Central memory CD8-positive, alpha-beta T cell (primary cell): ENCODE data around the gene KDM3B.
"Not testable (repeated sequence)": the region's sequence is repeated elsewhere in the genome, so short reads cannot be mapped to it uniquely, and the experiment has no call there.

Source experiments
- ATAC-seq: fragments of 150-1000 bp; cut with Tn5 transposase; replicated peaks from 2 replicates; pipeline ENCODE4 v1.10.0; 2022; ENCODE audit warnings: mild to moderate bottlenecking, moderate FRiP score, moderate number of reproducible peaks; ENCODE audit not compliant: poor library complexity, severe bottlenecking; ENCODE audit errors: extremely low read depth
- DNase-seq, 2 donors: peaks; one replicate each; pipeline ENCODE4 v3.0.0; 2021; ENCODE audit warnings: low spot score in 2 of 2
- H3K27ac Mint-ChIP-seq: one replicate; pipeline ENCODE4 v1.8.0; 2022; ENCODE audit warnings: low read depth, mild to moderate bottlenecking, moderate library complexity, mixed read lengths
- H3K27me3 Mint-ChIP-seq: one replicate; pipeline ENCODE4 v1.8.0; 2022; ENCODE audit warnings: mixed read lengths
- H3K36me3 Mint-ChIP-seq: one replicate; pipeline ENCODE4 v1.8.0; 2022; ENCODE audit warnings: mild to moderate bottlenecking, moderate library complexity, mixed read lengths; ENCODE audit not compliant: insufficient read depth
- H3K4me1 Mint-ChIP-seq: one replicate; pipeline ENCODE4 v1.8.0; 2022; ENCODE audit warnings: mixed read lengths
- H3K4me3 Mint-ChIP-seq: one replicate; pipeline ENCODE4 v1.8.0; 2022; ENCODE audit warnings: mild to moderate bottlenecking, moderate library complexity, mixed read lengths
- H3K9me3 Mint-ChIP-seq: one replicate; pipeline ENCODE4 v1.8.0; 2022; ENCODE audit warnings: mixed read lengths

KDM3B gene

GRCh38 chr5:138382347-138382746 is 29.9 kb downstream of the KDM3B start:
- no peaks in the 10 kb centered on the region for H3K4me1 Mint-ChIP-seq
- peaks cover 73% of the 10 kb centered on the region for H3K36me3 Mint-ChIP-seq
- H3K27ac Mint-ChIP-seq: no peak overlapping the region
- ATAC-seq (no peak), DNase-seq (no peak)
- H3K9me3 Mint-ChIP-seq: no peaks in the 10 kb centered on the region
- no peaks in the 10 kb centered on the region for H3K27me3 Mint-ChIP-seq
- H3K4me3 Mint-ChIP-seq: no peak overlapping the region

GRCh38 chr5:138385660-138386059 is 33.2 kb downstream of the KDM3B start:
- Mint-ChIP-seq H3K4me3 (no peak overlapping the region), H3K36me3 (peaks cover 55% of the 10 kb centered on the region), H3K9me3 (no peaks in the 10 kb centered on the region), H3K4me1 (no peaks in the 10 kb centered on the region), H3K27me3 (no peaks in the 10 kb centered on the region), H3K27ac (no peak overlapping the region)
- DNase-seq (no peak), ATAC-seq (no peak)

GRCh38 chr5:138386290-138386689 is 33.8 kb downstream of the KDM3B start:
- no peaks in the 10 kb centered on the region for H3K4me1 Mint-ChIP-seq
- no peaks in the 10 kb centered on the region for H3K9me3 Mint-ChIP-seq
- H3K36me3 Mint-ChIP-seq: peaks cover 55% of the 10 kb centered on the region
- no peaks in the 10 kb centered on the region for H3K27me3 Mint-ChIP-seq
- H3K27ac Mint-ChIP-seq: no peak overlapping the region
- ATAC-seq (no peak), DNase-seq (no peak)
- no peak overlapping the region for H3K4me3 Mint-ChIP-seq

- Mint-ChIP-seq H3K27me3 (no peaks in the 10 kb centered on the region), H3K36me3 (peaks cover 34% of the 10 kb centered on the region)
- no peak for DNase-seq
Measured at GRCh38 chr5:138389332-138389731, 36.8 kb downstream of the KDM3B start.

GRCh38 chr5:138389911-138390310 is 37.4 kb downstream of the KDM3B start:
- ATAC-seq, H3K27me3 Mint-ChIP-seq, H3K27ac Mint-ChIP-seq, H3K4me1 Mint-ChIP-seq, H3K4me3 Mint-ChIP-seq, DNase-seq, H3K9me3 Mint-ChIP-seq: not testable (repeated sequence)
- H3K36me3 Mint-ChIP-seq: peaks cover 38% of the 10 kb centered on the region

More at GRCh38 chr5:138389332-138389731, 36.8 kb downstream of the KDM3B start:
- Mint-ChIP-seq H3K9me3 (no peaks in the 10 kb centered on the region), H3K27ac (no peak overlapping the region), H3K4me1 (no peaks in the 10 kb centered on the region), H3K4me3 (no peak overlapping the region)
- ATAC-seq: no peak

- Mint-ChIP-seq H3K4me1 (peaks cover 5% of the 10 kb centered on the region), H3K9me3 (no peaks in the 10 kb centered on the region), H3K36me3 (peaks cover 31% of the 10 kb centered on the region), H3K4me3 (no peak overlapping the region), H3K27me3 (no peaks in the 10 kb centered on the region), H3K27ac (no peak overlapping the region)
- DNase-seq: no peak
- ATAC-seq: no peak
Measured at GRCh38 chr5:138391859-138392386, 39.4 kb downstream of the KDM3B start.

- peak overlapping the region; percentile 77 for H3K27ac Mint-ChIP-seq
- no peak for DNase-seq
- no peak for ATAC-seq
Measured at GRCh38 chr5:138402640-138403039, 50.2 kb downstream of the KDM3B start.

GRCh38 chr5:138408023-138408422 is 55.5 kb downstream of the KDM3B start:
- no peaks in the 10 kb centered on the region for H3K9me3 Mint-ChIP-seq
- peak overlapping the region; percentile 32 for H3K27ac Mint-ChIP-seq
- ATAC-seq (no peak), DNase-seq (no peak)
- no peak overlapping the region for H3K4me3 Mint-ChIP-seq
- no peaks in the 10 kb centered on the region for H3K27me3 Mint-ChIP-seq
- H3K4me1 Mint-ChIP-seq: peaks cover 9% of the 10 kb centered on the region
- peaks cover 37% of the 10 kb centered on the region for H3K36me3 Mint-ChIP-seq

More at GRCh38 chr5:138402640-138403039, 50.2 kb downstream of the KDM3B start:
- Mint-ChIP-seq H3K27me3 (no peaks in the 10 kb centered on the region), H3K36me3 (peaks cover 65% of the 10 kb centered on the region), H3K4me1 (peaks cover 4% of the 10 kb centered on the region), H3K9me3 (no peaks in the 10 kb centered on the region), H3K4me3 (no peak overlapping the region)

- H3K9me3 Mint-ChIP-seq, H3K27me3 Mint-ChIP-seq, H3K4me1 Mint-ChIP-seq, H3K27ac Mint-ChIP-seq, ATAC-seq, H3K4me3 Mint-ChIP-seq: not testable (repeated sequence)
- DNase-seq: peak in 1 of 2 donors; percentile 11
- peaks cover 47% of the 10 kb centered on the region for H3K36me3 Mint-ChIP-seq
Measured at GRCh38 chr5:138410996-138411640, 58.6 kb downstream of the KDM3B start.

- Mint-ChIP-seq H3K27ac (no peak overlapping the region), H3K27me3 (no peaks in the 10 kb centered on the region), H3K4me1 (no peaks in the 10 kb centered on the region), H3K36me3 (peaks cover 77% of the 10 kb centered on the region), H3K9me3 (no peaks in the 10 kb centered on the region), H3K4me3 (no peak overlapping the region)
- no peak for ATAC-seq
- DNase-seq: no peak
Measured at GRCh38 chr5:138418444-138418843, 66.0 kb downstream of the KDM3B start.

- Mint-ChIP-seq H3K4me3 (no peak overlapping the region), H3K9me3 (no peaks in the 10 kb centered on the region), H3K36me3 (peaks cover 76% of the 10 kb centered on the region)
Measured at GRCh38 chr5:138425079-138425478, 72.6 kb downstream of the KDM3B start.

GRCh38 chr5:138435943-138436342 is 83.5 kb downstream of the KDM3B start:
- Mint-ChIP-seq H3K4me3 (no peak overlapping the region), H3K27ac (no peak overlapping the region), H3K4me1 (peaks cover 11% of the 10 kb centered on the region), H3K36me3 (peaks cover 47% of the 10 kb centered on the region), H3K9me3 (no peaks in the 10 kb centered on the region), H3K27me3 (no peaks in the 10 kb centered on the region)
- DNase-seq (no peak), ATAC-seq (no peak)

More at GRCh38 chr5:138425079-138425478, 72.6 kb downstream of the KDM3B start:
- Mint-ChIP-seq H3K4me1 (no peaks in the 10 kb centered on the region), H3K27me3 (no peaks in the 10 kb centered on the region), H3K27ac (no peak overlapping the region)
- DNase-seq: no peak
- no peak for ATAC-seq

GRCh38 chr5:138438003-138438723 is 85.7 kb downstream of the KDM3B start:
- peak overlapping the region; percentile 77 for H3K4me3 Mint-ChIP-seq
- no peaks in the 10 kb centered on the region for H3K9me3 Mint-ChIP-seq
- H3K36me3 Mint-ChIP-seq: peaks cover 27% of the 10 kb centered on the region
- DNase-seq (no peak), ATAC-seq (no peak)
- no peaks in the 10 kb centered on the region for H3K27me3 Mint-ChIP-seq
- peaks cover 11% of the 10 kb centered on the region for H3K4me1 Mint-ChIP-seq
- no peak overlapping the region for H3K27ac Mint-ChIP-seq
